Stimulated activated CD8-positive, alpha-beta memory T cell treated with anti-CD3 and anti-CD28 coated beads, Interleukin-7, amount 100 ng/mL, for 48 hours (primary cell): ENCODE data around the gene COL13A1.

Source experiments
- DNase-seq, 2 donors: peaks; one replicate each; pipeline ENCODE4 v3.0.0-alpha.2; 2020; ENCODE audit warnings: low read depth in 1 of 2; ENCODE audit errors: extremely low read depth in 1 of 2

COL13A1 gene

GRCh38 chr10:69844698-69845097 is 43.0 kb downstream of the COL13A1 start:
- no peak for DNase-seq

GRCh38 chr10:69845574-69846292 is 44.0 kb downstream of the COL13A1 start:
- no peak for DNase-seq

DNA sequence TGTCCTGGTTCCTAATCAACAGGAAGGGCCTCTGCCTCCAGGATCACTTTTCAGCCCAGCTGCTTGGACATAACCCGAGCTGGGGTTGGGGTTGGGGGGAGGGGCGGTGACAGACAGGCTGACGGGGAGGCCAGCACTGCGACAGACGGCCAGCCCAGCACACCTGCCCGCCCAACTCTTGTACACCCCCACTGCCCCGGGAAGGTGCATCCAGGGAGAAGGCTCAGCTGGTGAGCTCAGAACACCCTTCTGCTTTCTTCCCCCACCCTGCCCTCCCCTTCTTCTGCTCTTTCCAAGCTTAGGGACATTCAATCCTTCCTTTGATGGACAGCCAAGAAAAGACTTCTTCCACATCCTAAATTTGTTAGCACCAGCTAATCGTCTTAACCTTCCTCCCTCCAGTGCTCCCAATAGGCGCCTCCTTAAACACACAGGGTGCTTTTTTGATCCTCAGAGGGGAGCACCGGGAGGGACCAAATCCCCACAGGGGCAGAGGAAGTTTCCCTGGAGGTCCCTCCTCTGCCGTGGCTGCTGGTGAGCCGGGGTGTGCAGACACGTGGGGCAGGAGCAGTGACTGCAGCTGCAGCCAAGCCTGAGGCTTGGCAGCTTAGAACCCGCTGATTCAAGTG is 44.7 kb downstream of the COL13A1 start:
- no peak for DNase-seq

DNA sequence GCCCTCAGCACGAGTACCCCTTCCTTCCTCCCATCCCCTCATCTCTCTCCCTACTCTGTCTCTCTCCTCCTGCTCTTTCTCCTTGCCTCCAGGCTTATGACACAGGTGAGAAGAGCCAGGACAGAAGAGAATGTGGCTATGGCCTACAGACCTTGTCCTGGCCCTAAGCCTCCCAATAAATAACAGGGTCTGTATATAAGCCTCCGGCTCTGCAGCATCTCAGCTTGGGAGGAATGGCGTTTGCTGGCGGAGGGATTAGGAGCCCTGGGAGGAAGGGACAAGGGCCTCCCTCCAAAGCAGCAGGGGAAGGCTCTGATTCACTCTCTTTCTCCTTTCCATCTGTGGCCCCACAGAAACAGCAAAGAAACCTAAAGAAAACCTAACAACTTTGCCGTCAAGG is 45.8 kb downstream of the COL13A1 start:
- DNase-seq = no peak

DNA sequence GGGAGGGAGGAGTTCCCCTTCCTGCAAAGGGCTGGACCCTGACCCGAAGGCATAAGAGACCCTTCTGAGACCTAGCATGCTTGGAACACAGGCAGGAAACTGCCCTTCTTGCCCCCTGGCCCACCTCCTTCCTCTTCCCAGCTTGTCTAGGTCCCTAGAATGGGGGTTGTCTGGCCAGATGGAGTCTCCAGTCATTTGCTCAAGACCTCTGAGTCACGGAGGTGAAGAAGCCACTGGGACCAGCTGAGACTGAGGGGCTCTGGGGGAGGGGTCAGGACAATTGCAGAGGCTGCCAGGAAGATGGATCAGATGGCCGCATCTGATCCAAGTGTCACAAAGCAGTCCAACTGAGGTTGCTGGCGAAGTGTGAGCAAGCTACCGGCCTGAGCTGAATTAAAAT is 46.2 kb downstream of the COL13A1 start:
- no peak for DNase-seq

DNA sequence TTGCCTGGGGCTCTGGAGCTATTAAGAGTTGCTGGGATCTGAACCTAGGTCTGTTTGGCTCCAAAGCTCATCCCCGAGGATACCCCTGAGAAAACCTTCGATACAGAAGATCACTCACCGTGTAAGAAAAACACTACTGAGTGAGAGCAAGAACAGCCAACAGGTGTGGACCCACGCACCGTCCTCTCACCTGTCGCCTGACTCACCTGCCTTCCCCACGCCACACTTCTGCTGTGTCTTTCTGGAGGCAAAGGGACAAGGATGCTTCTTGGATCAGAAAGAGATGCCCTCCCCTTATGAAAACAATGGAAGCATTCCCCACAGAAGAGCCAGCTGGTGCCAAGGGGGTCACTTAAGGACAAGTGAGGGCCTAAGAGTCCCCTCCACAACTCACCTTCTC is 46.7 kb downstream of the COL13A1 start:
- no peak for DNase-seq

DNA sequence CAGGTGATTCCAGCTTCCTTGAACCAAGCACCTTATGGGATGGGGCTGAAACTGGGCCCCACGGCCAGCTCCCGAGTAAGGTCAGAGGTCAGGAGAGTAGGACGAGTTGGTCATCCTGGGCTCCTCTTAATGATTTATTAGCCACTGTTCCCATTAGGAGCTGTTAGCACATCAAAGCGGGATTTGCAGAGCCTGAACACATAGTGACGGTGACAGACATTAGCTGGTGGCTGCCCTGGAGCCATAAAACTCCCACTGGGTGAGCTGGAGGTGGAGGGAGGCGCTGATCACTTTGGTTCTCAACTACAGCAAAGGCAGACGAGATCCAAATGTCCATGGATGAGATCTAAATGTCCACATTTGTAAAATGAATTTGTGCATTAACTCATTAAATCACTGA is 48.1 kb downstream of the COL13A1 start:
- no peak for DNase-seq

DNA sequence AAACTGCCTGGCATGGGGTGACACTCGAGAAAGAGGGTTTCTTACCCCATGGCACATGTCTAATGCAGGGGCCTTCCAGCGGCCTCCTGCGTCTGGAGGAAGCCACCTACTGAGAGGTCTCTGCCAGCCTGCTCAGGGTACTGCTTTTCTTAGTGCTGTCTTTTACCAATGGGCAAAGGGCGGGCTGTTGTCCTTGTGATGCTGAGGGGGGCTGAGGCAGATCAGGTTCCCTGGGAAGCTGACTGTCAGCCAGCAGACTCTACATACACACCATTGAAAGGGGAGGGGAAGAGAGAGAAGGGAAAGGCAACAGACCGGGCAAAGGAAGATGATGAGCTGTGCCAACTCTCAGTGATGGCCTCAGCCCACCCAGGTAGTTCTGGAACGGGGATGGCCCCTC is 48.7 kb downstream of the COL13A1 start:
- no peak for DNase-seq

DNA sequence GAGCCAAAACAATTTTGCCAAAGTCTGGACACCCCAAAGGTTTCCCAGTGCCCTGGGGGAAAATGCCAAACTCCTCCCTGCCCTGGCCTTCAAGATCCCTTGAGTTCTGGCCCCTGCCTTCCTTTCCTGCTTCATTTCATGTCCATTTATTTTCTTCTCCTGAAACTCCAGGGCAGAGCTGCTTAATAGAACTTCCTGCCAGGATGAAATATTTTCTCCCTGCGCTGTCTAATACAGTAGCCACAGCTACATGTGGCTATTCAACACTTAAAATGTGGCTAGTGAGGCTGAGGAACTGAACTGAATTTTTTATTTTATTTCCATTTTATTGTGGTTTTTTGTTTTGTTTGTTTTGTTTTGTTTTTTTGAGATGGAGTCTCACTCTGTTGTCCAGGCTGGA is 49.6 kb downstream of the COL13A1 start:
- DNase-seq = no peak

GRCh38 chr10:69853064-69853463 is 51.4 kb downstream of the COL13A1 start:
- DNase-seq = no peak

DNA sequence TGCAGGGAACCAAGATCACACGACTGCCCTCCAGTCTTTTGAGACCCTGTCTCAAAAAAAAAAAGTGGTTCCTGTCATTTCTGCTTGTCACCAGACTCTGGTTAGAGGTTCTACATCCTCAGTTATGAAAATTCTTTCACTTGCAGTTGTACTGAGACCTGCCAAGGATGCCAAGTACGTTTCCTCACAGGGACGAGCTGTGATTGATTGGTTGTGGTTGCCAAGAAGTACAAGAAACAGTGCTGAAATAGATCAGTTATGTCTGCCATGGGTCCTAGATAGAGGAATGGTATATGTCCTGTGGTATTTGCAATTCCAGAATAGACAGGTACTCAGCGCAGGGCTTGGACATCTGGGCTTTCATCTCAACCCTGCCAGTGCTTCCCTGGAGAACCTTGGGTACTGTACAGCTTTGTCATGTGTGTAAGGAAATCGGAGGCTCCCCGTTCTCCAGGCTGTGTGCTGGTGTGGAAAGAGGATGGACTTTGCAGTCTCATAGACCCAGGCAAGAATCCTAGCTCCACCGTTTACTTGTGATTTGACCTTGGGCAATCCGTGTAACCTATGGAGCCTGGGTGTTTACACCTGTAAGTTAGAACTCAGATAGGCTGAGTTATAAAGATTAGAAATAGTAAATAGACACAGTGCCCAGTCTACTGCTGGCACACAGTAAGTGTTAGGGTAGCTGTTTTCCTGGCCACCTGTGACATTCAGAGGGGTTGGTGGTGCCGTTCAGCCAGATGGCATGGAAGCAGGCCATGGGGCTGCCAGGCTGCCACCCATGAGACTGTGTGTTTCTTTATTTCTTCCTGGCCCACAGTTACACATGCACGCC is 53.0 kb downstream of the COL13A1 start:
- no peak for DNase-seq

- DNase-seq = no peak
Observed at GRCh38 chr10:69855346-69856111, 53.8 kb downstream of the COL13A1 start.

- DNase-seq = no peak
Observed at GRCh38 chr10:69856601-69857166, 55.0 kb downstream of the COL13A1 start.

- DNase-seq = no peak
Observed at GRCh38 chr10:69858201-69858600, 56.5 kb downstream of the COL13A1 start.

DNA sequence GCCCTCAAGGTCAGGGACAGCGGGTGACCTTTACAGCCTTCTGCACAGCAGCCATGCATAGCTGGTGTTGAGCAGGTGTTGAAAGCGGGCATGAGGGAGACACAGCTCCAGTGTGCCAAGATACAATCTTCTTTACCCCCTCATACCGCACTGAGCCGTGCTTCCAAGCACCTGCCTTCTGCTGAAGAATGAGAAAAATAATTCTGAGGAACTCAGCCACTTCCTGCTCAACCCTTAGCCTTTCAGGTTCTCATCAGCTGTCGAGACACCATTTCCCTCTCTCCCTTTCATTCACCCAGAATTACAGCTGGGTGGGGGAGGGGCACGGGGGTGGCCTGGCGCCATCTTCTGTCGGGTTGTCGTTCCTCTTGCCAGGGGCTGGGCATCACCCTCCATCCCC is 58.6 kb downstream of the COL13A1 start:
- no peak for DNase-seq

DNA sequence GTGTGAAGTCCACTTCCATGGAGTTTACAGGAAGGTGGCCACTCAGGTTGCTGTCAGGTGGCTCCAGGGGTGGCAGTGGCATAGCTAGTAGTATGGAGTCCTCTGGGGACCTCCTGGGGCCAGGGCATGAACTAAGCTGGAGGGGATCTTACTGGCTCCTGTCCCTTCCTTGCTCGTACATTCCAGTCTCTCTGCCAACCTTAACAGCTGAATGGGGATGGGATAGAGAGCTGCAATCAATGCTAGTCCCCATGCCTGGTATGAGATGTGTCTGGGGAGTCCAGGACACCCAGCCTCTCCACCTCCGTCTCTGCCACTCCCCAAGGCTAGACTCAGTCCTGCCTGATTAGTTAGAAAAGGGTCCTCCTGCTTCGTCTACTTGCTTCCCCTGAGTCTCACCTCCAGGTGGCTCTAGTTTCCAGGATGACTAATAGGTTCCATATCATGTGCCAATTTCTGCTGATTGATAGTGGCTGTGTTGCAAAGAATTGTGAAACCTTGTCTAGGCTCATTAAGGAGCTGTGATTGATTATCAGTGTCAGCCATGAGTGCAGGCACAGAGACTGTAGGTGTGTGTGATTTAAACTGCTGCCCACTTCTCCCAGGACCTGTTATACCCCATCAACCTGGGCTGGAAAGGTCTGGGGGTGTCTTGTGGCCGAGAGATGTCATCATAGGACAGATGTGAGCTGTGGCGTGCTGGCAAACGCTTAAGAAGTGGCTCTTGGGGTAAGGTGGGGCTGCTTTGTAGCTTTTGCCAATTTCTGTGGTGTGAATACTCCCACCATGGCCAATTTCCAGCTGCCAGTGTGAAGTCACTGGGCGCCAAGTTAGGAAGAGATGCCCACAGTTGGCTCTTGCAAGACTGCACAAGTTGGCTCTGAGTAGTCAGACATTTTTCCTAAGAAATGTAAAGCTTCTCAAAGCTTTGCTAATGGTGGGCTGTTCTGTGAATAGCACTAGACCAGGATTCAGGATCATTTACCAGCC is 59.8 kb downstream of the COL13A1 start:
- no peak for DNase-seq

GRCh38 chr10:69862882-69863530 is 61.3 kb downstream of the COL13A1 start:
- DNase-seq = no peak

- no peak for DNase-seq
Observed at GRCh38 chr10:69863580-69863979, 61.9 kb downstream of the COL13A1 start.

GRCh38 chr10:69864321-69864720 is 62.6 kb downstream of the COL13A1 start:
- DNase-seq = no peak
